ENCODE data around the gene MRPL17. TPM values are rescaled to one million over a fixed set of nuclear protein-coding genes. Genes with fewer than 3 reads are reported as not detected.
A peak's percentile ranks its signal among the peaks of the same experiment; 100 is the strongest.

MRPL17 gene
- 100 to 1,000 TPM in 1 of 6 experiments, 10 to 100 TPM in 5; 79.5 to 111 (median 89.4) TPM for total RNA-seq (2021; fragmentation: NEBNext Ultra II Directional; extraction: Animal tissue kit (Norgen Biotek cat#: 25700))
- long read RNA-seq, transcript MRPL17-202 (2 exons, 1,002 nt) = minor isoform, 5 of 91 reads
- long read RNA-seq, transcript MRPL17-201 (3 exons, 1,969 nt) = major isoform, 86 of 91 reads
- long read RNA-seq, partial matches to known transcripts = 0 of 91 reads
- long read RNA-seq, other reads (novel, unspliced or antisense) = 0 of 91 reads

GRCh38 chr11:6682936-6683861 is at the start of gene MRPL17:
MRPL17 (minus strand) TSS chr11:6683340; CDS start chr11:6683296, 44 bp downstream.
- Mint-ChIP-seq H3K4me1 (ENCODE audit: low read depth) (peaks cover 23% of the 10 kb centered on the region), H3K9me3 (no peaks in the 10 kb centered on the region), H3K4me3 (peak within 1 kb of the TSS; percentile 98), H3K27ac (peak within 1 kb of the TSS; percentile 91), H3K27me3 (ENCODE audit: insufficient read depth) (peaks cover 1% of the 10 kb centered on the region; the same call in 1 of the 2 replicates), H3K36me3 (ENCODE audit: low read depth) (peaks cover 11% of the 10 kb centered on the region)
- peak; percentile 99 for DNase-seq
- peak; percentile 96 for TF ChIP-seq CTCF (IDR thresholded peaks at IDR 0.05)

- no peaks in the 10 kb centered on the region for H3K4me1 Mint-ChIP-seq (ENCODE audit: low read depth)
- DNase-seq = no peak
- TF ChIP-seq CTCF (IDR thresholded peaks at IDR 0.05) = no peak
- no peak overlapping the region for H3K4me3 Mint-ChIP-seq
- H3K36me3 Mint-ChIP-seq (ENCODE audit: low read depth) = no peaks in the 10 kb centered on the region
- H3K27ac Mint-ChIP-seq = no peak overlapping the region
- peaks cover 4% of the 10 kb centered on the region for H3K27me3 Mint-ChIP-seq (ENCODE audit: insufficient read depth)
- no peaks in the 10 kb centered on the region for H3K9me3 Mint-ChIP-seq
Observed at GRCh38 chr11:6727971-6728760, 45.0 kb upstream of the MRPL17 start.

- H3K36me3 Mint-ChIP-seq (ENCODE audit: low read depth) = no peaks in the 10 kb centered on the region
- H3K27ac Mint-ChIP-seq = no peak overlapping the region
- no peak for DNase-seq
- no peaks in the 10 kb centered on the region for H3K9me3 Mint-ChIP-seq
- no peak for TF ChIP-seq CTCF (IDR thresholded peaks at IDR 0.05)
- H3K4me3 Mint-ChIP-seq = no peak overlapping the region
- H3K4me1 Mint-ChIP-seq (ENCODE audit: low read depth) = no peaks in the 10 kb centered on the region
- peaks cover 5% of the 10 kb centered on the region for H3K27me3 Mint-ChIP-seq (ENCODE audit: insufficient read depth)
Observed at GRCh38 chr11:6725386-6725896, 42.3 kb upstream of the MRPL17 start.

GRCh38 chr11:6724013-6724412 is 40.9 kb upstream of the MRPL17 start:
- Mint-ChIP-seq H3K27me3 (ENCODE audit: insufficient read depth) (peaks cover 4% of the 10 kb centered on the region), H3K27ac (no peak overlapping the region), H3K36me3 (ENCODE audit: low read depth) (no peaks in the 10 kb centered on the region), H3K4me1 (ENCODE audit: low read depth) (no peaks in the 10 kb centered on the region), H3K9me3 (no peaks in the 10 kb centered on the region), H3K4me3 (no peak overlapping the region)
- no peak for DNase-seq
- TF ChIP-seq CTCF (IDR thresholded peaks at IDR 0.05) = no peak

- H3K9me3 Mint-ChIP-seq = no peaks in the 10 kb centered on the region
- H3K4me1 Mint-ChIP-seq (ENCODE audit: low read depth) = no peaks in the 10 kb centered on the region
- H3K27me3 Mint-ChIP-seq (ENCODE audit: insufficient read depth) = peaks cover 6% of the 10 kb centered on the region
- H3K27ac Mint-ChIP-seq = no peak overlapping the region
- DNase-seq = no peak
- H3K36me3 Mint-ChIP-seq (ENCODE audit: low read depth) = no peaks in the 10 kb centered on the region
- H3K4me3 Mint-ChIP-seq = no peak overlapping the region
- no peak for TF ChIP-seq CTCF (IDR thresholded peaks at IDR 0.05)
Observed at GRCh38 chr11:6721343-6721742, 38.2 kb upstream of the MRPL17 start.
